Esophagus squamous epithelium (tissue), 5 donors: Measurements from ENCODE around the gene IGDCC3. TPM values are rescaled to one million over a fixed set of nuclear protein-coding genes. Genes with fewer than 3 reads are reported as not detected.

Source experiments
- DNase-seq: peaks from one replicate; lab custom pipeline; 2025; lab: John Stamatoyannopoulos, UW
- H3K27ac ChIP-seq, 4 donors: fragments of 200-600 bp; sonication (generic); one replicate each; pipeline ENCODE4 v1.5.1; 2016 to 2019; ENCODE audit warnings: mild to moderate bottlenecking in 1 of 4
- H3K27me3 ChIP-seq, 4 donors: fragments of 200-600 bp; sonication (generic); 1 replicate in 3 of 4; 2 replicates in 1 of 4; pipeline versions ENCODE4 v1.5.1 to v1.6.0; 2017 to 2021; ENCODE audit warnings: antibody characterized with exemption in 1 of 4
- H3K36me3 ChIP-seq, 3 donors: fragments of 200-600 bp; sonication (generic); one replicate each; pipeline ENCODE4 v1.5.1; 2016 to 2019
- H3K4me1 ChIP-seq, 3 donors: fragments of 200-600 bp; sonication (generic); one replicate each; pipeline ENCODE4 v1.5.1; 2017 to 2019
- H3K4me3 ChIP-seq, 4 donors: fragments of 200-600 bp; sonication (generic); 1 replicate in 3 of 4; 2 replicates in 1 of 4; pipeline ENCODE4 v1.5.1; 2016 to 2019; ENCODE audit warnings: mild to moderate bottlenecking in 2 of 4, moderate library complexity in 1 of 4
- H3K9me3 ChIP-seq, 3 donors: fragments of 200-600 bp; sonication (generic); one replicate each; pipeline ENCODE4 v1.5.1; 2016 to 2019
- CTCF ChIP-seq, 6 experiments: fragments of 450-650 bp in 4 of 6; fragments of 200-600 bp in 2 of 6; sonication (generic) in 2 of 6; IDR thresholded peaks; one replicate each; pipeline ENCODE4 v1.5.1; 2016 to 2019; ENCODE audit warnings: antibody characterized with exemption in 6 of 6, mild to moderate bottlenecking in 4 of 6, moderate library complexity in 4 of 6
- POLR2A ChIP-seq, 4 donors: fragments of 450-650 bp; IDR thresholded peaks; one replicate each; pipeline ENCODE4 v1.6.1; 2017; ENCODE audit warnings: antibody characterized with exemption in 4 of 4, mild to moderate bottlenecking in 4 of 4, moderate library complexity in 3 of 4
- WGBS, 2 donors: methylation state at CpG; one replicate each; pipeline ENCODE4 v1.1.5; 2018; 5-methylcytosine and 5-hydroxymethylcytosine counted together
- intact Hi-C: fragments of 100-400 bp; cut with DNase I; formaldehyde crosslinking; loops from one replicate; pipeline ENCODE4 v1.15.0; 2022
- total RNA-seq, 4 donors: library from RNA; depleted of rRNA; stranded (reverse); fragments of >200 nt; gene quantifications; one replicate each; pipeline ENCODE4 v1.1.0, GENCODE V29; 2016
- donor health status: DM: yes; HTN: yes; CAD: no.

IGDCC3 gene
- total RNA-seq, 4 donors from 2014 or later = not detected

DNA sequence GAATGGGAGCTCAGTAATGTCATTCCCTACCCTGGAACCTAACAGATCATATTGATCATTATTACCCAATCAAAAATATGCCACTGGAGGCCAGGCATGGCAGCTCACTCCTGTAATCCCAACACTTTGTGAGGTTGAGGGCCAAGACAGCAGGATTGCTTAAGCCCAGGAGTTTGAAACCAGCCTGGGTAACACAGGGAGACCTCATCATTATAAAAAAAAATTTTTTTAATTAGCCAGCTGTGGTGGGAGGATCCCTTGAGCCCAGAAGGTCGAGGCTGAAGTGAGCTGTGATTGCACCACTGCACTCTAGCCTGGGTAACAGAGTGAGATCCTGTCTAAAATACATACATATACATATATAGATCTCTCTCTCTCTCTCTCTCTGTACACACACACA, 34.8 kb upstream of the IGDCC3 start:
- no peak overlapping the region for H3K4me3 ChIP-seq
- peaks cover 0 to 45% (median 0%) of the 10 kb centered on the region in 4 donors for H3K27me3 ChIP-seq
- H3K9me3 ChIP-seq = no peaks in the 10 kb centered on the region
- no peak overlapping the region for H3K27ac ChIP-seq
- intact Hi-C loops = no loop called here
- TF ChIP-seq CTCF (IDR thresholded peaks at IDR 0.05) = no peak
- no peak for TF ChIP-seq POLR2A (IDR thresholded peaks at IDR 0.05)
- no peaks in the 10 kb centered on the region for H3K36me3 ChIP-seq
- no peak for DNase-seq
- peaks cover 0 to 12% (median 0%) of the 10 kb centered on the region in 3 donors for H3K4me1 ChIP-seq
- WGBS, 2 donors = 9 to 27% methylated on average over 1 of the region's 1 CpG

GRCh38 chr15:65411465-65412071, 33.8 kb upstream of the IGDCC3 start:
- Histone ChIP-seq H3K36me3 (no peaks in the 10 kb centered on the region), H3K4me3 (no peak overlapping the region), H3K27me3 (peaks cover 0 to 36% (median 0%) of the 10 kb centered on the region in 4 donors), H3K27ac (no peak overlapping the region), H3K4me1 (peaks cover 0 to 12% (median 0%) of the 10 kb centered on the region in 3 donors), H3K9me3 (no peaks in the 10 kb centered on the region)
- WGBS, 2 donors = 63 to 75% methylated on average over 5 of the region's 5 CpGs
- DNase-seq = no peak
- TF ChIP-seq CTCF (IDR thresholded peaks at IDR 0.05) (no peak), POLR2A (IDR thresholded peaks at IDR 0.05) (no peak)
- intact Hi-C loops = no loop called here

DNA sequence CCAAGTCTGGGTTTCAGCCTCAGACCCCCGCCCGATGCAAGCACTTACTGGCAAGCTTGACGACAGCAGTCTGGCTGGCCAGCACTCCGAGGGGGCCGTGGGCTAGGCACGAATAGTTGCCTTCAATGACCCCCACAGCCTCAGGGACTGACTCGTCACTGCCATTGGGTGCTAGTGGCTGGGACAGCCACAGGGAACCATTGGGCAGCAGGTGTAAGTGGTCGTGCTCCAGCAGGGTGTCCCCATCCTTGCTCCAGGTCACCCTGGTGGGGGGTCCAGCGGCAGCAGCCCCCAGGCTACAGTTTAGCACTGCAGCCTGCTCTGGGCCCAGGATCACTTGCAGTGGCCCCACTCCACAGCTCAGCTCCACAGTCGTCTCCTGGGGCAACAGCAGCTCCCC, 33.2 kb upstream of the IGDCC3 start:
- H3K4me3 ChIP-seq = no peak overlapping the region
- WGBS, 2 donors = 69 to 89% methylated on average over 3 to 8 of the region's 10 CpGs
- H3K27ac ChIP-seq = no peak overlapping the region
- H3K4me1 ChIP-seq = peaks cover 0 to 12% (median 0%) of the 10 kb centered on the region in 3 donors
- no peaks in the 10 kb centered on the region for H3K9me3 ChIP-seq
- no peak for DNase-seq
- intact Hi-C loops = no loop called here
- no peak for TF ChIP-seq CTCF (IDR thresholded peaks at IDR 0.05)
- TF ChIP-seq POLR2A (IDR thresholded peaks at IDR 0.05) = no peak
- H3K27me3 ChIP-seq = peaks cover 0 to 32% (median 0%) of the 10 kb centered on the region in 4 donors
- H3K36me3 ChIP-seq = no peaks in the 10 kb centered on the region

DNA sequence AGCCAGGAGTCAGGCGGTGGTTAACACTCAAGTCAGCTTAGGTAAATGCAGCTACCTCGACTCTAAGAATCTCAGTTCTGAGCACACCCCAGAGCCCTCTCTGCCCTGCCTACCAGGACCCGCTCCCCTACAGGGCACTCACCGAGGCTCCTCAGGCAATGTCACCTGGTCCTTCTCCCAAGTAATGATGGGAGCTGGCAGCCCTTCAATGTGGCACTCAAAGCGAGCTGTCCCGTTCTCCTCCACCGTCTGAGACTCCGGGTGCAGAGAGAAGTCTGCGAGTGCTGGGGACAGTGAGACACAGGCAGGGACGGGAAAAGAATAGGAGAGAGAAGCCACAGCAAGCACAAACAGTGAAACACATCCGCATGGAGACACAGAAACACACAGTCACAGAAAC, 32.2 kb upstream of the IGDCC3 start:
- no peak overlapping the region for H3K27ac ChIP-seq
- no peak overlapping the region for H3K4me3 ChIP-seq
- WGBS, 2 donors = 58 to 88% methylated on average over 4 to 10 of the region's 11 CpGs
- peaks cover 0 to 4% (median 0%) of the 10 kb centered on the region in 3 donors for H3K4me1 ChIP-seq
- TF ChIP-seq POLR2A (IDR thresholded peaks at IDR 0.05) (no peak), CTCF (IDR thresholded peaks at IDR 0.05) (no peak)
- intact Hi-C loops = no loop called here
- no peaks in the 10 kb centered on the region for H3K9me3 ChIP-seq
- H3K36me3 ChIP-seq = no peaks in the 10 kb centered on the region
- H3K27me3 ChIP-seq = peaks cover 0 to 24% (median 0%) of the 10 kb centered on the region in 4 donors
- no peak for DNase-seq

- intact Hi-C loops = no loop called here
- H3K4me1 ChIP-seq = no peaks in the 10 kb centered on the region
- TF ChIP-seq POLR2A (IDR thresholded peaks at IDR 0.05) (no peak), CTCF (IDR thresholded peaks at IDR 0.05) (no peak)
- H3K27me3 ChIP-seq = peaks cover 0 to 28% (median 0%) of the 10 kb centered on the region in 4 donors
- H3K27ac ChIP-seq = peak overlapping the region in 1 of 4 donors; percentile 29
- WGBS, 2 donors = 51 to 70% methylated on average over 6 to 7 of the region's 7 CpGs
- H3K4me3 ChIP-seq = no peak overlapping the region
- H3K9me3 ChIP-seq = no peaks in the 10 kb centered on the region
- no peaks in the 10 kb centered on the region for H3K36me3 ChIP-seq
- no peak for DNase-seq
Measured at GRCh38 chr15:65409036-65409631, 31.3 kb upstream of the IGDCC3 start.
